ENCODE data around the gene CEP89. TPM values are rescaled to one million over a fixed set of nuclear protein-coding genes. Genes with fewer than 3 reads are reported as not detected.

Gene CEP89
- total and polyA plus RNA-seq, 7 donors, result 7.0 to 27.1 (median 10.0) TPM

DNA sequence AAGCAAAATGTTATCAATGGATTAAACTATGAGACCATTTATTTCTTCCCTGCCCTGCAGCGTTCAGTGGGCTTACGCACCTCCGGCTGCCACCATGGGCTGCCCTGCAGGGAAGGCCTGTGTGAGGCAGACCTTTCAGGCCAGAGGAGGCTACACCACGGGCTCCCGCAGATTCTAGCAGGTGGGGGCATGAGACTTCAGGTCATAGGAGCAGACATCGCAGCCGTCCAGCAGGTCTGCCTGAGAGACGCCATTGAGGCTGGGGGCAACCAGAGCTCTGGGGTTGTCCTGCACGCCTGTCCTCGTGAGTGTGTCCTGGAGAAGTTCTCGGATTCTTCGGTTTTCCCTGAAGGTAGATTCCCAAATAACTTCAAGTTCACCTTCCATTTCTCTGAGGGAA lies 92.8 kb downstream of the CEP89 start:
- H3K4me1 ChIP-seq, result no peaks in the 10 kb centered on the region
- TF ChIP-seq, protein P1, sequence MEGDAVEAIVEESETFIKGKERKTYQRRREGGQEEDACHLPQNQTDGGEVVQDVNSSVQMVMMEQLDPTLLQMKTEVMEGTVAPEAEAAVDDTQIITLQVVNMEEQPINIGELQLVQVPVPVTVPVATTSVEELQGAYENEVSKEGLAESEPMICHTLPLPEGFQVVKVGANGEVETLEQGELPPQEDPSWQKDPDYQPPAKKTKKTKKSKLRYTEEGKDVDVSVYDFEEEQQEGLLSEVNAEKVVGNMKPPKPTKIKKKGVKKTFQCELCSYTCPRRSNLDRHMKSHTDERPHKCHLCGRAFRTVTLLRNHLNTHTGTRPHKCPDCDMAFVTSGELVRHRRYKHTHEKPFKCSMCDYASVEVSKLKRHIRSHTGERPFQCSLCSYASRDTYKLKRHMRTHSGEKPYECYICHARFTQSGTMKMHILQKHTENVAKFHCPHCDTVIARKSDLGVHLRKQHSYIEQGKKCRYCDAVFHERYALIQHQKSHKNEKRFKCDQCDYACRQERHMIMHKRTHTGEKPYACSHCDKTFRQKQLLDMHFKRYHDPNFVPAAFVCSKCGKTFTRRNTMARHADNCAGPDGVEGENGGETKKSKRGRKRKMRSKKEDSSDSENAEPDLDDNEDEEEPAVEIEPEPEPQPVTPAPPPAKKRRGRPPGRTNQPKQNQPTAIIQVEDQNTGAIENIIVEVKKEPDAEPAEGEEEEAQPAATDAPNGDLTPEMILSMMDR (IDR thresholded peaks at IDR 0.05), result no peak
- intact Hi-C loops (cut with DNase I), result no loop called here
- peaks cover 0 to 12% of the 10 kb centered on the region in 2 donors for H3K36me3 ChIP-seq (ENCODE audit: insufficient read depth in 1 of 2, low read depth in 1 of 2)
- no peaks in the 10 kb centered on the region for H3K9me3 ChIP-seq
- H3K27ac ChIP-seq, result no peak overlapping the region
- WGBS, 3 donors, result 95 to 99% (median 97%) methylated on average over 12 of the region's 12 CpGs
- ATAC-seq (no peak), DNase-seq (peak in 1 of 2 donors; percentile 39)
- no peak overlapping the region for H3K4me3 ChIP-seq
- no peaks in the 10 kb centered on the region for H3K27me3 ChIP-seq (ENCODE audit: insufficient read depth in 3 of 3, low read length in 2 of 3)

DNA sequence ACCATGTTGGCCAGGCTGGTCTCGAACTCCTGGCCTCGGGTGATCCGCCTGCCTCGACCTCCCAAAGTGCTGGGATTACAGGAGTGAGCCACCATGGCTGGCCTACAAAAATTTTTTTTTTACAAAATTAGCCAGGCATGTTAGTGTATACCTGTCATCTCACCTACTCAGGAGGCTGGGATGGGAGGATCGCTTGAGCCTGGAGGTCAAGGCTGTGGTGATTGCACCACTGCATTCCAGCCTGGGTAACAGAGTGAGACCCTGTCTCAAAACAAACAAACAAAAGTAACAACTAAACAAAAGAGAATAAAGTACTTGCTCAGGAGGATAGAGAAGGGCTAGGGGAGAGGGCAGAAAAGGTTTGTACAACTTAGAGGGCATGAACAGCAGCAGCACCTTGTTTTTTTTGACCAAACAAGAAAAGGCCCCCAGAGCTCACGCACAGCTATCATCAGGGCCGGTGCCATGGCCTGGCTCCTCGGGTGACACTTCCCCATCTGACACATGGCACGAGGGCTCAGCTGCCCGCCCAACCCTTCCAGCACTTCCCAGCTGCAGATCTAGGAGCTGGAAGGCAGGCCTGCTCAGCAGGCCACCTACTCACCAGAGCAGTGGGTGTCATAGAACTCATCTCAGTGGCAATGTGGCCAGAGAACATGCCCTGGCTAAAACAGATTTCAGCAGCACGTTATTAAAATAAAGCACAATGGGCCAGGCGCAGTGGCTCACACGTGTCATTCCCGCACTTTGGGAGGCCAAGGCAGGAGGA lies 93.6 kb downstream of the CEP89 start:
- ATAC-seq (no peak), DNase-seq (peak in 1 of 2 donors; percentile 13)
- no peaks in the 10 kb centered on the region for H3K9me3 ChIP-seq
- intact Hi-C loops (cut with DNase I), result no loop called here
- H3K4me3 ChIP-seq, result no peak overlapping the region
- no peak overlapping the region for H3K27ac ChIP-seq
- peaks cover 0 to 12% of the 10 kb centered on the region in 2 donors for H3K36me3 ChIP-seq (ENCODE audit: insufficient read depth in 1 of 2, low read depth in 1 of 2)
- WGBS, 3 donors, result 88 to 93% (median 92%) methylated on average over 14 of the region's 14 CpGs
- H3K4me1 ChIP-seq, result no peaks in the 10 kb centered on the region
- TF ChIP-seq, protein P1 (IDR thresholded peaks at IDR 0.05), result no peak
- H3K27me3 ChIP-seq (ENCODE audit: insufficient read depth in 3 of 3, low read length in 2 of 3), result no peaks in the 10 kb centered on the region

DNA sequence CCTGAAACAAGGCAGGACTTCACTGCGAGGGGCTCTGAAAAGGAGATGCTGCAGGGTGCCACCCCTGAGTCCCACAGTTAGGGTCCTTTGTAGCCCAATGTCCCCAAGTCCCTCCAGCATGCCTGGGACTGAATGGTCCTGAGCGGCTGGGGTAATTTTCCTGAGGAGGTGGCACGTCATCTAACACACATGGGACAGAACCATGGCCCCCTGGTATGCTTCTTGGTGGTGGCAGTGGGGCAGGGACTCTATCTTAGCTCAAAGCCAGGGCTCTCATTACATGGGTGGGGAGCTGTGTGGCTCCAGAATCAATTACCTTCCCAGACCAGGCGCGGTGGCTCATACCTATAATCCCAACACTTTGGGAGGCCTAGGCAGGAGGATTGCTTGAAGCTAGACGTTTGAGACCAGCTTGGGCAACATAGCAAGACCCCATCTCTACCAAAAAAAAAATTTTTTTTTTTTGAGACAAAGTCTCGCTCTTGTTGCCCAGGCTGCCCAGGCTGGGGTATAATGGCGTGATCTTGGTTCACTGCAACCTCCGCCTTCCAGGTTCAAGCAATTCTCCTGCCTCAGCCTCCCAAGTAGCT lies 94.3 kb downstream of the CEP89 start:
- WGBS, 3 donors, result 85 to 95% (median 90%) methylated on average over 9 of the region's 9 CpGs
- Histone ChIP-seq H3K9me3 (no peaks in the 10 kb centered on the region), H3K27ac (no peak overlapping the region), H3K4me3 (no peak overlapping the region), H3K27me3 (ENCODE audit: insufficient read depth in 3 of 3, low read length in 2 of 3) (no peaks in the 10 kb centered on the region), H3K36me3 (ENCODE audit: insufficient read depth in 1 of 2, low read depth in 1 of 2) (peaks cover 0 to 12% of the 10 kb centered on the region in 2 donors), H3K4me1 (no peaks in the 10 kb centered on the region)
- TF ChIP-seq, protein P1 (IDR thresholded peaks at IDR 0.05), result no peak
- DNase-seq, result peak in 1 of 2 donors; percentile 10
- intact Hi-C loops (cut with DNase I), result no loop called here
- ATAC-seq, result no peak

DNA sequence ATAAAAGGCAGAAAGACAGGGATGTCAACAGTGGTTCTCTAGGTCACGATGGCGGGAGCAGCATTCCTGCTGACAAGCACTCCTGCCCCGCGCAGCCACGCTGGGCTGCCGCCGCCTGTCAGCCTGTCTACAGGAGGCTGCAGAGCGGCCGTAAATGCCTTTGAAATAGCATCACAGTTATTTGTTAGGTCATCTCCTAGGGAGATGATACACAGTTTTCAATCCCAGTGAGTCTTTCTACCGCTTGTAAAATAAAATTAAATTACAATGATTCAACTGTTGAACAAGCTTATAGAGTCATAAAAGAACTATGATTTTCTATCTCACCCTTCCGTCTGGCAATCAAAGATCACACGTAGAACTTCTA lies 94.9 kb downstream of the CEP89 start:
- DNase-seq, result no peak
- Histone ChIP-seq H3K4me3 (no peak overlapping the region), H3K27me3 (ENCODE audit: insufficient read depth in 3 of 3, low read length in 2 of 3) (no peaks in the 10 kb centered on the region), H3K27ac (no peak overlapping the region), H3K36me3 (ENCODE audit: insufficient read depth in 1 of 2, low read depth in 1 of 2) (peaks cover 0 to 12% of the 10 kb centered on the region in 2 donors), H3K4me1 (no peaks in the 10 kb centered on the region), H3K9me3 (no peaks in the 10 kb centered on the region)
- intact Hi-C loops (cut with DNase I), result no loop called here
- WGBS, 3 donors, result 77 to 83% (median 78%) methylated on average over 12 of the region's 12 CpGs
- TF ChIP-seq, protein P1 (IDR thresholded peaks at IDR 0.05), result no peak
- no peak for ATAC-seq
